ENCODE measurements around the gene LFNG.

Gene LFNG

GRCh38 chr7:2503056-2503941, 16.3 kb upstream of the LFNG start:
- DNase-seq (ENCODE audit: low read depth) = no peak

GRCh38 chr7:2504128-2504888, 15.3 kb upstream of the LFNG start:
- no peak for DNase-seq (ENCODE audit: low read depth)

DNA sequence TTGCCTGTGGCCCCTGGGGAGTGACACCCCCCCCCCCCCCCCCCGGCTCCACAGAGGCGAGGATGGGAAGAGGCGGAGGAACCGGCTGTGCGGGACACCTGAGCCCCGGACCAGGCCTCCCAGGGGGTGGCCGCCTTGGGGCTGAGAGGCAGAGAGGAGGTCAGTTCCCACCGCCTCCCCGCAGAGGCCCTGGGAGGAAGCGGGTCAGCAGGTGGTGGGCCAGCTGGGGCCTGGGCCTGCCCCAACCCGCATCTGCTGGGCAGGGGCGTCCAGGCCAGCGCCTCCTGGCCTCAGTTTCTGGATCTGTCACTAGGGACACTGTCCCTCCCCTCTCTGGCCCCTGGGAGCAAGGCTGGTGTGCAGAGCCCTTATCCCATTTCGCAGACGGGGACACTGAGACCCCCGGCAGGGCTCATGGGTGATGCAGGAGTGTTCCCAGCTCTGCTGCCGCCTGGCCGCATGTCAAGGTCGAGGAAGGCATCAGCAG, 14.6 kb upstream of the LFNG start:
- no peak for DNase-seq (ENCODE audit: low read depth)

DNA sequence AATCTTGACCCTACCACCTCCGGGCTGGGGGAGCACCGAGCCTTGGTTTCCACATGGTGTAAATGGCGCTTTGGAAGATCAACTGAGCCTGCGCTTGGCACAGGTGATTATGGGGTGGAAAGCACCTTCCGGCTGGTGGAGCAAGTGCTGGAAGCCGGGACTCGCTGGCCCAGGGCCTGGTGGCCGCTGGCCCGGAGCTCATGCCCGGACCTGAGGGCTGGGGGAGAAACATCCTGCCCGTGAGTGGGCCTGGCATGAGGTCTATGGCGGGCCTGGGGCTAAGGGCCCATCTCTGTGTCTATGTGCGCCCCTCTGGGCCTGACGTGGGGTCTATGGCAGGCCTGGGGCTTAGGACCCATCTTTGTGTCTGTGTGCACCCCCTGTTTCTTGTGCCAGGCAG, 14.2 kb upstream of the LFNG start:
- DNase-seq (ENCODE audit: low read depth) = no peak

GRCh38 chr7:2507208-2507916, 12.2 kb upstream of the LFNG start:
- no peak for DNase-seq (ENCODE audit: low read depth)

- DNase-seq (ENCODE audit: low read depth) = no peak
Measured at GRCh38 chr7:2507917-2508306, 11.7 kb upstream of the LFNG start.

- no peak for DNase-seq (ENCODE audit: low read depth)
Measured at GRCh38 chr7:2508327-2509215, 11.0 kb upstream of the LFNG start.

DNA sequence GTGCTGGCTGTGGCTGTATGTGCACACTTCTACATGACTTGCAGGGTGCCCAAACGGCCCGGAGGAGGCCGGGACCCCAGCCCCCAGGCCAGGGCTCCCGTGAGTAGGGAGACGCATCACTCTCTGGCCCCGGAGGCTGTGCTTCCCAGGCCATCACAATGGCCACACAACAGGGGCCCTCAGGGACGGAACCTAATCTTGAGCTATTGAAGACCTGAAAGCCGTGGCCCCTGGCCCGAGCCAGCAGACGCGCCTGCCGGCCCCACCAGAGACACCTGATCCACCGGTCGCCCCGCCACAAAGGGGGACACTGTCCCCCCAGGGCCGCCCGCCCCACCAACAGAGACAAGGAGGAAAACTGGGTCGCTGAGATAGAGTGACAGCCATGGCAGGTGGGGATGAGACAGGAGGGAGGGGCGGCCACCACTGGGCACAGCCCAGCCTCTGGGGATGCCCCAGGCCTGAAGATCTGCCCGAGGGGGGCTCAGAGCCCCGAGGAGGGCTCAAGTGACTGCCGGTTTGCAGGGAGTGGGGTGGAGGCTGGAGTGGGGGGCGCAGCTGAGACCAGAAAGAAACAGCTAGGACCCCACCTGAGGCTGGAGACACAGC, 10.2 kb upstream of the LFNG start:
- DNase-seq (ENCODE audit: low read depth) = no peak

- no peak for DNase-seq (ENCODE audit: low read depth)
Measured at GRCh38 chr7:2510130-2510776, 9.3 kb upstream of the LFNG start.

- DNase-seq (ENCODE audit: low read depth) = no peak
Measured at GRCh38 chr7:2510909-2511768, 8.4 kb upstream of the LFNG start.

DNA sequence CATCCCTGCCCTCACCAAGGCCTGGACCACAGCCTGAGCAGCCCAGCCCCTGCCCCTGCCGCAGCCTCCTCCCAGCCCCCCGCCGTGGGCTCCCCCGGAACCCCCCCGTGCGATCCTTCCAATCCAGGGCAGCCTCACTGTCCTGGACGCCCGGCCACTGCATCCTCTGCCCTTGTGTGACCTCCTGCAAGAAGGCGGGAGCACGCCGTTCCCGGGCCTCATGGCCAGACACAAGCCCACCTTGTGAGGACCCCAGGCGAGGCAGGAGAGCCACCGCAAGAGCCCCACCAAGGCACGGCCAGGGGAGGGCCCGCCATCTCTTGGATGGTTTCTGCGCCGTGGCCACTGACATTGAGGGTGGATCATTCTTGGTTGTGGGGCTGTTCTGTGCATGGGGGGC, 7.8 kb upstream of the LFNG start:
- no peak for DNase-seq (ENCODE audit: low read depth)

GRCh38 chr7:2512179-2512661, 7.4 kb upstream of the LFNG start:
- no peak for DNase-seq (ENCODE audit: low read depth)

DNA sequence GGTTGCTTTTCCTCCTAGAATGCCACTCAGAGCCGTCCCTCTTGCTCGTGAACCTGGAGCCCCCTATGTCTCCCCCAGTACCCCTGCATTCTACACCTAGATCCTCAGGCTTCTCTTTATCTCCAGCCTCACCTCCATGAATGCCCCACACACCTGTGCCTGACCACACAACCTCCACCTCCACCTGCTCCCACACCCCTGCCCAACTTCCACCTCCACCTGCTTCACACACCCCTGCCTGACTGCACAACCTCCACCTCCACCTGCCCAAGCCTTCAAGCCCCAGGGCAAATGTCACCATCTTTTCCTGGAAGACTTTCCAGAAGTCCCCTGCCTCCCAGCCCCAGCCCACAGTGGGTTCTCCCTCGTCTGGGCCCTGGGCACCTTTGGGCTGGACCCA, 6.9 kb upstream of the LFNG start:
- DNase-seq (ENCODE audit: low read depth) = no peak

DNA sequence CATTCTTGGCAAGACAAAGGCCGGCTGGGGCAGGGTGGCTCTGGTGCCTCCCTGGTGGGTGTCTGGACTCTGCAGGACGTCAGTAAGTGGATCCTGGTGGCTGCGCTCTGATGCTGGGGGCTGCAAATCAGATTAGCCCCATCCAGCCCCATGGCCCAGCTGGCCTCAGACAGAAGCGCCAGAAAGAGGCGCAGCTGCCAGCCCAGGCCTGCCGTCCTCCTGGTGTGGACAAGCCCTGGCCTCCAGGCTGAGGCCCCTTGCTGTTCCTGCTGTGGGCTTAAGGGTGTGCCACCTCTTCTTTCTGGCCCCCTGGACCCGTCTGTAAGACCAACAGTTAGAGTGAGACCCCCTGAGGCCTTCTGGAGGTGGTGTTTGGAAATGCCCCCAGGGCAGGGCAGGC, 5.9 kb upstream of the LFNG start:
- no peak for DNase-seq (ENCODE audit: low read depth)

GRCh38 chr7:2514473-2515423, 4.8 kb upstream of the LFNG start:
- no peak for DNase-seq (ENCODE audit: low read depth)

DNA sequence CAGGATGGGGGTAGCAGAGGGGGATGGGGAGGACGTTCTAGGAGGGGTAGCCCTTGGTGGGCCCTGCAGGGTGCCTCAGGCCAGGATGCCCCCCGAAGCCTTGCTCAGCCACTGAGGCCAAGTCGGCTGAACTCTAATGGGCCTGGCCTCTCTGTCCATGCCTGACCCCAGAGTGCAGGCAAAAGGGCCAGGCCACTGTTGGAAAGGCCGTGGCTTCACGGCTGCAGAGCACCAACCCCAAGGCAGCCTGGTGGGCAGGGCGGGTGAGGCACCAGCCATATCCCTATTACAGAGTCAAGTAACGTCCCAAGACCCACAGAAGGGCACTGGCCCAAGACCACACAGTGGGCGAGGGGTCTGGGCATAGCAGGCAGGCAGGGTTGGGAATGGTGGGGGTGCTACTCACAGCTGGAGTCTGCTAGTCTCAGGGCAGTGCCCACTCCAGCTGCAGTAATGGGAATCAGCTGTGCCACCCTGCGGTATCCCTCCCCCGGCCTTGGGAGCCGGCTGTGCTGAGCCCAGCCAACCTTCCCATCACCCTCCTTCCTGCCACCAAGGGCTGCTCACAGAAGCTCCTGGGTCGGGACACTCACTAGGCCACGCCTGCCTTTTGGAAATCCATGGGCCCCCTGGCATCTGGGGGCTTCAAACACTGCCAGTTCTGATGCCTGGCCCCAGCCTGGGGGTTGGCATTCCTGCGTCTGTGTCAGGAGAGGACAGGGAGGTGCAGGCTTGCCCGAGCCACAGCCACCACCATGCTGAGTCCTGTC, 4.0 kb upstream of the LFNG start:
- DNase-seq (ENCODE audit: low read depth) = no peak

- DNase-seq (ENCODE audit: low read depth) = no peak
Measured at GRCh38 chr7:2516194-2516555, 3.4 kb upstream of the LFNG start.

- peak; percentile 51 for DNase-seq (ENCODE audit: low read depth)
Measured at GRCh38 chr7:2517026-2517425, 2.5 kb upstream of the LFNG start.

Data from fibroblast of the conjunctiva (primary cell).